Osteocyte (in vitro differentiated cells): ENCODE data around the gene FBN1. TPM values are rescaled to one million over a fixed set of nuclear protein-coding genes. Genes with fewer than 3 reads are reported as not detected.
A peak's percentile ranks its signal among the peaks of the same experiment; 100 is the strongest.

Source experiments
- DNase-seq: peaks from one replicate; pipeline ENCODE4 v3.0.0; 2021; ENCODE audit warnings: mixed read lengths; ENCODE audit not compliant: unreplicated experiment; ENCODE audit errors: extremely low spot score
- H3K27ac Mint-ChIP-seq: one replicate; pipeline ENCODE4 v1.8.0; 2021; ENCODE audit warnings: mild to moderate bottlenecking, mixed read lengths; ENCODE audit not compliant: unreplicated experiment
- H3K27me3 Mint-ChIP-seq: one replicate; pipeline ENCODE4 v1.8.0; 2021; ENCODE audit warnings: mixed read lengths; ENCODE audit not compliant: unreplicated experiment
- H3K36me3 Mint-ChIP-seq: one replicate; pipeline ENCODE4 v1.8.0; 2021; ENCODE audit warnings: mixed read lengths; ENCODE audit not compliant: unreplicated experiment
- H3K4me1 Mint-ChIP-seq: one replicate; pipeline ENCODE4 v1.8.0; 2021; ENCODE audit warnings: mixed read lengths; ENCODE audit not compliant: unreplicated experiment
- H3K4me3 Mint-ChIP-seq: one replicate; pipeline ENCODE4 v1.8.0; 2021; ENCODE audit warnings: mild to moderate bottlenecking, moderate library complexity, mixed read lengths; ENCODE audit not compliant: unreplicated experiment
- H3K9me3 Mint-ChIP-seq: one replicate; pipeline ENCODE4 v1.8.0; 2021; ENCODE audit warnings: mixed read lengths; ENCODE audit not compliant: unreplicated experiment
- CTCF ChIP-seq: fragments of 200-600 bp; sonication (generic); IDR thresholded peaks from 2 replicates; pipeline ENCODE4 v1.5.0; 2021; ENCODE audit warnings: antibody characterized with exemption, mild to moderate bottlenecking, moderate library complexity
- total RNA-seq: library from RNA; stranded (reverse); gene quantifications from 2 replicates; pipeline ENCODE4 v1.2.1, GENCODE V29; 2021

Gene FBN1
- total RNA-seq, 1 donor from 2014 or later = 1,012 TPM

- H3K9me3 Mint-ChIP-seq = no peaks in the 10 kb centered on the region
- H3K4me3 Mint-ChIP-seq = peak overlapping the region; percentile 24
- H3K36me3 Mint-ChIP-seq = peaks cover 64% of the 10 kb centered on the region
- no peaks in the 10 kb centered on the region for H3K27me3 Mint-ChIP-seq
- no peak for DNase-seq
- H3K27ac Mint-ChIP-seq = peak overlapping the region; percentile 95
- TF ChIP-seq CTCF = no peak
- H3K4me1 Mint-ChIP-seq = peaks cover 77% of the 10 kb centered on the region
Observed at GRCh38 chr15:48414015-48414414, 231.5 kb downstream of the FBN1 start.

DNA sequence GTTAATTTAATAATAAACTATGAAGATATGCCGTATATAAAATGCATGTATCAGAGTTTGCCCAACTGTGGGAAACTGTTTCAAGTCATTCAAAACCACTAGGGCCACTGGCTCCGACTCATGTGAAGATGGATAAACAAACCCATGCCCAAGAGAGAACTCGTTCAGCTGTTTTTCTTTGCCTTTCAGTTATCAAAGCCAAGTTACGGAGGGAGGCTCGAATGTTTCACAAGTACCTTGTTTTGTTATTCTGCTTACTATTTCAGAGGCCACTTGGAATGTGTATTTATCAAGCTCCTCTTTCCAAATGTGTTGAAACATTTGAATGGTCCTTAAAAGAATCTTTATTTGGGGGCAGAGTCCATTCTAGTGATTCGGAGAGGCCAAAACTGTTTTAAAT is 232.2 kb downstream of the FBN1 start:
- no peak overlapping the region for H3K4me3 Mint-ChIP-seq
- no peaks in the 10 kb centered on the region for H3K9me3 Mint-ChIP-seq
- H3K27ac Mint-ChIP-seq = peak overlapping the region; percentile 95
- no peaks in the 10 kb centered on the region for H3K27me3 Mint-ChIP-seq
- H3K4me1 Mint-ChIP-seq = peaks cover 71% of the 10 kb centered on the region
- no peak for DNase-seq
- no peak for TF ChIP-seq CTCF
- H3K36me3 Mint-ChIP-seq = peaks cover 59% of the 10 kb centered on the region

GRCh38 chr15:48411971-48412591 is 233.4 kb downstream of the FBN1 start:
- Mint-ChIP-seq H3K27ac (peak overlapping the region; percentile 95), H3K4me1 (peaks cover 69% of the 10 kb centered on the region), H3K27me3 (no peaks in the 10 kb centered on the region), H3K4me3 (peak overlapping the region; percentile 59), H3K36me3 (peaks cover 59% of the 10 kb centered on the region), H3K9me3 (no peaks in the 10 kb centered on the region)
- DNase-seq = no peak
- TF ChIP-seq CTCF = no peak

DNA sequence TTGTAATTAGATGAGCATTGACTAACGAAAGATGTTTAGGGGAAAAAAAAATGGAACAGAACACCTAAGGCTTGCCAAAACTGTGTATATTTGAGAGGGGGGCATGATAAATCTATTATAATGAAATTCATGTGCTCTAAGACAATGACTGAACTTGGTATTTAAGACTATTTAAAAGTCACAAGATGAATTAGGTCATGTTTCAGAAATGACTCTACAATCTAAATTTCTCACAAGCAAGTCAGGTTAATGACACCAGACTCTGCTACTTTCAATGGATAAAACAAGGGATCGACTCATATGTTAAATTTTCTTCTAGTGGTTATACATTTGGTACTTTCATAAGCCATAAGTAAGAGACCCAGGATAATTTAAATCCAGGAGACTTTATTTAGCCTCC is 235.9 kb downstream of the FBN1 start:
- Mint-ChIP-seq H3K4me1 (peaks cover 55% of the 10 kb centered on the region), H3K27me3 (no peaks in the 10 kb centered on the region), H3K4me3 (no peak overlapping the region), H3K36me3 (peaks cover 56% of the 10 kb centered on the region), H3K27ac (peak overlapping the region; percentile 4), H3K9me3 (no peaks in the 10 kb centered on the region)
- no peak for DNase-seq
- no peak for TF ChIP-seq CTCF

GRCh38 chr15:48408327-48408726 is 237.2 kb downstream of the FBN1 start:
- Mint-ChIP-seq H3K4me3 (no peak overlapping the region), H3K27me3 (no peaks in the 10 kb centered on the region), H3K4me1 (peaks cover 42% of the 10 kb centered on the region), H3K36me3 (peaks cover 46% of the 10 kb centered on the region), H3K27ac (no peak overlapping the region), H3K9me3 (no peaks in the 10 kb centered on the region)
- DNase-seq = no peak
- TF ChIP-seq CTCF = no peak
